Subcutaneous adipose tissue (tissue), 4 donors: ENCODE data around the gene PTMS. TPM values are rescaled to one million over a fixed set of nuclear protein-coding genes. Genes with fewer than 3 reads are reported as not detected.

ENCODE experiments used
- total RNA-seq, 4 donors: library from RNA; depleted of rRNA; stranded (reverse); fragments of >200 nt; gene quantifications; one replicate each; pipeline ENCODE4 v1.1.0, GENCODE V29; 2016
- TF ChIP-seq, protein P1 (sequence below): fragments of 450-650 bp; IDR thresholded peaks from one replicate; pipeline ENCODE4 v1.5.1; 2016; ENCODE audit warnings: low read depth, mild to moderate bottlenecking, control low read depth, antibody characterized with exemption, moderate library complexity

The PTMS gene
- total RNA-seq, 4 donors from 2014 or later = 60.3 to 118 (median 92.0) TPM

DNA sequence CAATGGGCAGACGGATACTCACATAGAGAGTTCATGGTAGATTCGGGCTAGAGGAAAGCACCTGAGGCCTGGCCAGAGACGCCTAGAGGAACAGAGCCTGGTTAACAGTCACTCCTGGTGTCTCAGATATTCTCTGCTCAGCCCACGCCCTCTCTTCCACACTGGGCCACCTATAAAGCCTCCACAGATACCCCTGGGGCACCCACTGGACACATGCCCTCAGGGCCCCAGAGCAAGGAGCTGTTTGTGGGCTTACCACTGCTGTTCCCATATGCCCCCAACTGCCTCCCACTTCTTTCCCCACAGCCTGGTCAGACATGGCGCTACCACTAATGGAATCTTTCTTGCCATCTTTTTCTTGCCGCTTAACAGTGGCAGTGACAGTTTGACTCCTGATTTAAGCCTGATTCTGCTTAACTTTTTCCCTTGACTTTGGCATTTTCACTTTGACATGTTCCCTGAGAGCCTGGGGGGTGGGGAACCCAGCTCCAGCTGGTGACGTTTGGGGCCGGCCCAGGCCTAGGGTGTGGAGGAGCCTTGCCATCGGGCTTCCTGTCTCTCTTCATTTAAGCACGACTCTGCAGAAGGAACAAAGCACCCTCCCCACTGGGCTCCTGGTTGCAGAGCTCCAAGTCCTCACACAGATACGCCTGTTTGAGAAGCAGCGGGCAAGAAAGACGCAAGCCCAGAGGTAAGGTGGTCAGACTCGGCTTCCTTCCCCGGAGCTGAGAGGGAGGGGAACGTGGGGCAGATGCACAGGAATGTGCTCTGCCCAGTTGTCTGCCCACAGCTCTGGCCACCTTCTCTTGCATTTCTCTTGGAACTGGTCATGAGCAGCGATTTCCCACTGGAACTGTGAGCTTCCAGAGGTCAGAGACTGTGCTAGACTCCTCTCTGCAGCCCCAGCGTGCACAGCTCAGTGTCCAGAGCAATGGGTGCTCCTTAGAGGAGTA lies 23.1 kb downstream of the PTMS start, which contains the start of gene CD4:
TSS of gene CD4 (plus strand) at position 557 of the 953 bp plus-strand sequence. CDS start 10,611 bp downstream, outside the sequence.
- TF ChIP-seq, protein P1, sequence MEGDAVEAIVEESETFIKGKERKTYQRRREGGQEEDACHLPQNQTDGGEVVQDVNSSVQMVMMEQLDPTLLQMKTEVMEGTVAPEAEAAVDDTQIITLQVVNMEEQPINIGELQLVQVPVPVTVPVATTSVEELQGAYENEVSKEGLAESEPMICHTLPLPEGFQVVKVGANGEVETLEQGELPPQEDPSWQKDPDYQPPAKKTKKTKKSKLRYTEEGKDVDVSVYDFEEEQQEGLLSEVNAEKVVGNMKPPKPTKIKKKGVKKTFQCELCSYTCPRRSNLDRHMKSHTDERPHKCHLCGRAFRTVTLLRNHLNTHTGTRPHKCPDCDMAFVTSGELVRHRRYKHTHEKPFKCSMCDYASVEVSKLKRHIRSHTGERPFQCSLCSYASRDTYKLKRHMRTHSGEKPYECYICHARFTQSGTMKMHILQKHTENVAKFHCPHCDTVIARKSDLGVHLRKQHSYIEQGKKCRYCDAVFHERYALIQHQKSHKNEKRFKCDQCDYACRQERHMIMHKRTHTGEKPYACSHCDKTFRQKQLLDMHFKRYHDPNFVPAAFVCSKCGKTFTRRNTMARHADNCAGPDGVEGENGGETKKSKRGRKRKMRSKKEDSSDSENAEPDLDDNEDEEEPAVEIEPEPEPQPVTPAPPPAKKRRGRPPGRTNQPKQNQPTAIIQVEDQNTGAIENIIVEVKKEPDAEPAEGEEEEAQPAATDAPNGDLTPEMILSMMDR = no peak

DNA sequence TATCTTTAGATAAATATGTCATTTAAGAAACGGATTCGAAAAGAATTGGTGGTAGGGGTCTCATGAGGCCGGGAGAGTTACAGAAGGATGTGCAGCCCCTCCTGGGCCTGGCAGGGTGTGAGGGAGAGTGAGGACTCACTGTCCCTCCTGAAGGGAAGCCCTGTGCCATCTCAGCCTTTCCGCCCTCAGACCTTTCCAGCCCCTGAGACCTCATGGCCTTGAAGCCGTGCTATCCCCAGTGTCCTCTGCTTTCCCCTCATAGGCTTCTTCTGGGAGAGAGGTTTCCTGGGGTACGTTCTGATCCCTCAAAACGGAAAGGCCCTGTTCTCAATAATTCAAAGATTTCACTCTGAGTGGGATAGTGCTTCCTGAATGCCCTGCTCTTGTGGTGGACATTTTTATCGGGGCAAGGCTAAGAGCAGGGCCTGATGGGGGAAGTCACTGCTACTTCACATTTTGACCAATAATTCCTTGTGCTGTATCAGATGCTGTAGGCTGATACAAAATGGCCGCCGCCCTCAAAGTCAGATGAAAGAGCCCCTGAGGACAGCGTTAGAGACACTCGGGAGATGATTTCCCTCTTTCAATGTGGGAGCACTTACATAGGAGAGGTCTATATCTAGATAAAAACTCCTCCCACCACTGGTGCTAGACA lies 24.5 kb downstream of the PTMS start:
- TF ChIP-seq, protein P1 = no peak

DNA sequence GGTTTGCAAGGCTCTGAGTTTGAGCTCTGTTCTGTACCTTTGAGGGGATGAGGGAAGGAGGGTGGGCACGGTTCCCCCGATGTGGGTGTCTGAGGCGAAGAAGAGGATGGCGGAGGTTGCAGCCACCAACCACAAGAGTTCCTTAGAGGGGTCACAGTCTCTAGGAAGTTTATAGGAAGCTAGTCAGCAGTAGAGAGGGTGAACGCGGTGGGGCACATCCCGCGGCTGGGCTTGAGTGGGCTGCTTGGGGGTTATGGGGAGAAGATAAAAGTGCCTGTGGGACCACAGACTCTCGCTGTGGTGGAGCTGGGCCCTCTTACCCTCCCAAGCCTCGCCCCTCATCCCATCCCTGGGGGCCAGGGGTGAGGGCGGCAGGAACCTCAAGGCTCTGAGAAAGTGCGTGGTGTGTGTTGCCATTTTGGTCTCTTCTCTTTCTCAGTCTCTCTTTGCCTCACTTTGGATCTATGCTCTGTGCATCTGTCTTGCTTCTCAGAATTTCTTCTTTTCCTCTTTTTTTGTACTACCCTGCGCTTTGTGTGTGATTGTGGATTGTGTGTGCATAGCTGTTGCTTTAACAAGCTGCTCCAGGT lies 25.9 kb downstream of the PTMS start:
- TF ChIP-seq, protein P1 = no peak

DNA sequence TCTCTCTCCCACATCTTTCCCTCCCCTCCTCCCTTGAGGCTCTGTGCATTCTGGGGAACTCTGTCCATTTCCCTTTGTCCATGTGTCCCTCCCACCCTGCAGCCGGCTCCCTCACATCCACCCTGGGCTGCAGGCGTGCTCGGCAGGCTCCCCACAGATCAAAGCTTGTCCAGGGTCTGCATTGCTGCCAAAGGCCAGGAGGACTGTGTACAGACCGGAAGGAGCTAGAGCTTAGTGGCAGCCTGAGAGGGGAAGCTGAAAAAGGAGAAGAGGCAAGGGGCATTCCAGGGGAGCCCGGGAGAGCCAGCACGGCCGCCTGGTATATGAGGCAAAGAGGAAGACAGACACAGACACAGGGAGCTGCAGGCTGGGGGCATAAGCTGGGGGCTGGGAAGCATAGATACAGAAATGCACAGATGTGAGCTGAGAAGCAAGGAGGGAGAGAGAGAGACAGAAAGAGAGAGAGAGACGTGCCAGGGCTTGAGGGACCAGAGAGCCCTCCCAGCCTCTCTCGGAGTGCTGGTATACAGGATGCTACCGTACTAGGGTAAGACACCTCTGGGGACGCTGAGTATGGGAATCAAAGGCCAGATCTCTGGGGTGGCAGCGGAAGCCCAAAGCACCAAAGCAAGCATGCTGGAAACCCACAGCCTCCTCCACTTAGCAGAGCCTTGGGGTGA lies 26.5 kb downstream of the PTMS start:
- TF ChIP-seq, protein P1 = no peak

DNA sequence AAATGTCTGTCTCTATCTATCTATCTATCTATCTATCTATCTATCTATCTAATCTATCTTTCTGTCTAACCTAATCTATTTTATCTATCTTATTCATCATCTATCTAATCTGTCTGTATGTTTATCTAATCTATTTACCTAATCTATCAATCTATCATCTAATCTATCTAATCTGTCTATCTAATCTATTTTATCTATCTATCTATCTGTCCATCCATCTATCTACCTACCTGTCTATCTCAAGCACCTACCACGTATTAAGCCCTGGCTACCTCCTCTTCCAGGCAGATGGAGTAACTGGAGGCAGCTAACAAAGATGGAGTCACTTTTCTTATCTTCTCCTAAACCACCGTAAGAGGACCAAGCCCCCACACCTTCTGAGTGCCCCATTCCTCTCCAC lies 28.9 kb downstream of the PTMS start:
- TF ChIP-seq, protein P1 = no peak

DNA sequence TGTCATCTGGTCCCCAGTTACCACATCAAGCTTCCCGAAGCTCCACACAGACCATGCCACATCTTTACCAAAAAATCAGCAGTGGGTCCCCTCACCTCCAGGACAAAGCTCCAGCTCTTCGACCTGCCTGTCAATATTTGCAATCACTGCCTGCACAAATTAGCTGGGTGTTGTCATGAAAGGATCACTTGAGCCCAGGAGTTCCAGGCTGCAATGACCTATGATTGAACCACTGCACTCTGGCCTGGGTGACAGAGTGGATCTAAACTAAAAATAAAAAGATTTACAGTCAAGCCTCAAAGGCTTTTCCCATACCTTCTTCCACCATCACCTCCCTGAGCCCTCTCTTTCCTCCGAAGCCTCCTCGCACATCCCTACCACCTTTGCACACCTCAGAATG lies 30.4 kb downstream of the PTMS start:
- TF ChIP-seq, protein P1 = no peak
